Gastroesophageal sphincter (tissue), 4 donors: Measurements from ENCODE around the gene OCIAD1. TPM values are rescaled to one million over a fixed set of nuclear protein-coding genes. Genes with fewer than 3 reads are reported as not detected.
"Not testable (repeated sequence)": the region's sequence is repeated elsewhere in the genome, so short reads cannot be mapped to it uniquely, and the experiment has no call there.

Experiments
- ATAC-seq: fragments of 150-250 bp; one replicate; pipeline ENCODE4 v1.9.1; 2016; ENCODE audit warnings: mild to moderate bottlenecking, moderate library complexity
- H3K27ac ChIP-seq, 4 donors: fragments of 200-600 bp; sonication (generic) in 3 of 4; 1 replicate in 3 of 4; 2 replicates in 1 of 4; pipeline ENCODE4 v1.5.1; 2016 to 2019
- H3K27me3 ChIP-seq: fragments of 200-600 bp; sonication (generic); one replicate; pipeline ENCODE4 v1.5.1; 2019
- H3K36me3 ChIP-seq, 2 donors: fragments of 200-600 bp; sonication (generic); one replicate each; pipeline ENCODE4 v1.5.1; 2019; ENCODE audit warnings: control low read depth in 1 of 2
- H3K4me1 ChIP-seq, 3 donors: fragments of 200-600 bp; sonication (generic); 1 replicate in 2 of 3; 2 replicates in 1 of 3; pipeline ENCODE4 v1.5.1; 2016 to 2019; ENCODE audit warnings: control low read depth in 2 of 3
- H3K4me3 ChIP-seq, 2 donors: fragments of 200-600 bp; sonication (generic); one replicate each; pipeline ENCODE4 v1.5.1; 2019; ENCODE audit warnings: mild to moderate bottlenecking in 1 of 2, moderate library complexity in 1 of 2
- H3K9me3 ChIP-seq, 3 donors: fragments of 200-600 bp; sonication (generic); one replicate each; pipeline ENCODE4 v1.5.1; 2017 to 2019; ENCODE audit warnings: control low read depth in 2 of 3
- EP300 ChIP-seq: sonication (generic); formaldehyde crosslinking; IDR thresholded peaks from one replicate; pipeline ENCODE4 v1.6.1; 2017; ENCODE audit warnings: antibody characterized with exemption, mild to moderate bottlenecking
- POLR2A ChIP-seq, 2 donors: fragments of 450-650 bp; IDR thresholded peaks; one replicate each; pipeline ENCODE4 v1.6.1; 2017; ENCODE audit warnings: antibody characterized with exemption in 2 of 2, mild to moderate bottlenecking in 2 of 2, moderate library complexity in 1 of 2
- POLR2AphosphoS5 ChIP-seq: sonication (generic); formaldehyde crosslinking; IDR thresholded peaks from one replicate; pipeline ENCODE4 v1.6.1; 2017; ENCODE audit warnings: antibody characterized with exemption
- WGBS, 2 donors: methylation state at CpG; one replicate each; pipeline ENCODE4 v1.1.5; 2018; ENCODE audit warnings: low coverage in 1 of 2; 5-methylcytosine and 5-hydroxymethylcytosine counted together
- total RNA-seq, 4 donors: library from RNA; depleted of rRNA; stranded (reverse); fragments of >200 nt; gene quantifications; one replicate each; pipeline ENCODE4 v1.1.0, GENCODE V29; 2016
- TF ChIP-seq, protein P1 (sequence below), 4 experiments: fragments of 200-600 bp in 2 of 4; fragments of 450-650 bp in 2 of 4; sonication (generic) in 1 of 4; IDR thresholded peaks; one replicate each; pipeline ENCODE4 v1.5.1; 2017 to 2019; ENCODE audit warnings: antibody characterized with exemption in 4 of 4, mild to moderate bottlenecking in 2 of 4, moderate library complexity in 2 of 4

The OCIAD1 gene
- total RNA-seq, 4 donors from 2014 or later, result 97.3 to 134 (median 116) TPM

- ATAC-seq, result no peak
- H3K9me3 ChIP-seq, result no peaks in the 10 kb centered on the region
- H3K4me3 ChIP-seq, result no peak overlapping the region
- H3K36me3 ChIP-seq, result peaks cover 0 to 82% of the 10 kb centered on the region in 2 donors
- peaks cover 0 to 8% (median 0%) of the 10 kb centered on the region in 3 donors for H3K4me1 ChIP-seq
- no peaks in the 10 kb centered on the region for H3K27me3 ChIP-seq
- 58 to 75% methylated on average over 2 of the region's 2 CpGs for WGBS, 2 donors
- TF ChIP-seq EP300 (no peak), POLR2A (IDR thresholded peaks at IDR 0.05) (no peak), POLR2AphosphoS5 (no peak)
- TF ChIP-seq, protein P1, sequence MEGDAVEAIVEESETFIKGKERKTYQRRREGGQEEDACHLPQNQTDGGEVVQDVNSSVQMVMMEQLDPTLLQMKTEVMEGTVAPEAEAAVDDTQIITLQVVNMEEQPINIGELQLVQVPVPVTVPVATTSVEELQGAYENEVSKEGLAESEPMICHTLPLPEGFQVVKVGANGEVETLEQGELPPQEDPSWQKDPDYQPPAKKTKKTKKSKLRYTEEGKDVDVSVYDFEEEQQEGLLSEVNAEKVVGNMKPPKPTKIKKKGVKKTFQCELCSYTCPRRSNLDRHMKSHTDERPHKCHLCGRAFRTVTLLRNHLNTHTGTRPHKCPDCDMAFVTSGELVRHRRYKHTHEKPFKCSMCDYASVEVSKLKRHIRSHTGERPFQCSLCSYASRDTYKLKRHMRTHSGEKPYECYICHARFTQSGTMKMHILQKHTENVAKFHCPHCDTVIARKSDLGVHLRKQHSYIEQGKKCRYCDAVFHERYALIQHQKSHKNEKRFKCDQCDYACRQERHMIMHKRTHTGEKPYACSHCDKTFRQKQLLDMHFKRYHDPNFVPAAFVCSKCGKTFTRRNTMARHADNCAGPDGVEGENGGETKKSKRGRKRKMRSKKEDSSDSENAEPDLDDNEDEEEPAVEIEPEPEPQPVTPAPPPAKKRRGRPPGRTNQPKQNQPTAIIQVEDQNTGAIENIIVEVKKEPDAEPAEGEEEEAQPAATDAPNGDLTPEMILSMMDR (IDR thresholded peaks at IDR 0.05), result no peak
- H3K27ac ChIP-seq, result no peak overlapping the region
Observed at GRCh38 chr4:48844843-48845242, 14.0 kb downstream of the OCIAD1 start.

GRCh38 chr4:48848799-48849198, 17.9 kb downstream of the OCIAD1 start:
- H3K4me1 ChIP-seq, H3K9me3 ChIP-seq, ATAC-seq, H3K27me3 ChIP-seq, H3K27ac ChIP-seq, H3K4me3 ChIP-seq: not testable (repeated sequence)
- peaks cover 0 to 85% of the 10 kb centered on the region in 2 donors for H3K36me3 ChIP-seq
- WGBS, 2 donors, result 93 to 96% methylated on average over 3 to 6 of the region's 6 CpGs

DNA sequence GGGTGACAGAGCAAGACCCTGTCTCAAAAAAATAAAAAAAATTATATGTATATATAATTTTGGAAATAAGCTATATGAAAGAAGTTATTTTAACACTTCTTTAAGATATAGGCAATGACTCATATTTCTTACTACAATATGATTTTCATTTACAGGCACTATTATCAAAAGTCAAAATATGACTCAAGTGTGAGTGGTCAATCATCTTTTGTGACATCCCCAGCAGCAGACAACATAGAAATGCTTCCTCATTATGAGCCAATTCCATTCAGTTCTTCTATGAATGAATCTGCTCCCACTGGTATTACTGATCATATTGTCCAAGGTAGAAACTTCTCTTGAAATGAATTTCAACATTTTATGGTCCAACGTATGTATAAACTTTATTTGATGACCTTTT, 20.8 kb downstream of the OCIAD1 start:
- Histone ChIP-seq H3K4me3 (no peak overlapping the region), H3K36me3 (peaks cover 0 to 84% of the 10 kb centered on the region in 2 donors), H3K27me3 (no peaks in the 10 kb centered on the region), H3K9me3 (no peaks in the 10 kb centered on the region), H3K4me1 (no peaks in the 10 kb centered on the region), H3K27ac (no peak overlapping the region)
- WGBS, 2 donors, result 62 to 72% methylated on average over 1 of the region's 1 CpG
- no peak for ATAC-seq
- TF ChIP-seq, protein P1 (IDR thresholded peaks at IDR 0.05), result no peak
- TF ChIP-seq POLR2AphosphoS5, result no peak
- no peak for TF ChIP-seq EP300
- no peak for TF ChIP-seq POLR2A (IDR thresholded peaks at IDR 0.05)

GRCh38 chr4:48853604-48854394, 22.9 kb downstream of the OCIAD1 start:
- Histone ChIP-seq H3K27me3 (no peaks in the 10 kb centered on the region), H3K9me3 (no peaks in the 10 kb centered on the region), H3K27ac (no peak overlapping the region), H3K4me1 (no peaks in the 10 kb centered on the region), H3K36me3 (peaks cover 5 to 95% of the 10 kb centered on the region in 2 donors), H3K4me3 (no peak overlapping the region)
- no peak for ATAC-seq
- TF ChIP-seq, protein P1 (IDR thresholded peaks at IDR 0.05), result no peak
- TF ChIP-seq POLR2AphosphoS5 (no peak), POLR2A (IDR thresholded peaks at IDR 0.05) (no peak), EP300 (no peak)
- WGBS, 2 donors, result 92 to 95% methylated on average over 4 of the region's 4 CpGs

- H3K27me3 ChIP-seq, result no peaks in the 10 kb centered on the region
- H3K4me1 ChIP-seq, result no peaks in the 10 kb centered on the region
- TF ChIP-seq EP300 (no peak), POLR2AphosphoS5 (no peak), POLR2A (IDR thresholded peaks at IDR 0.05) (no peak)
- TF ChIP-seq, protein P1 (IDR thresholded peaks at IDR 0.05), result no peak
- H3K9me3 ChIP-seq, result no peaks in the 10 kb centered on the region
- peaks cover 5 to 94% of the 10 kb centered on the region in 2 donors for H3K36me3 ChIP-seq
- no peak overlapping the region for H3K4me3 ChIP-seq
- H3K27ac ChIP-seq, result no peak overlapping the region
- no peak for ATAC-seq
- WGBS, 2 donors, result 100% methylated on average over 1 of the region's 1 CpG
Observed at GRCh38 chr4:48854395-48854683, 23.5 kb downstream of the OCIAD1 start.
